Activated CD8-positive, alpha-beta memory T cell treated with anti-CD3 and anti-CD28 coated beads for 48 hours (primary cell): ENCODE measurements around the gene SH2D2A.

Experiments
- DNase-seq, 3 experiments: peaks; one replicate each; pipeline ENCODE4 v3.0.0-alpha.2; 2020; ENCODE audit warnings: low read depth in 2 of 3, low spot score in 2 of 3

The SH2D2A gene

GRCh38 chr1:156828400-156829124 is 11.9 kb upstream of the SH2D2A start:
- DNase-seq: no peak

- DNase-seq: no peak
These were observed 10.0 kb upstream of the SH2D2A start for GRCh38 chr1:156826630-156827029.

GRCh38 chr1:156823210-156823790 is 6.7 kb upstream of the SH2D2A start:
- DNase-seq: no peak

- no peak for DNase-seq
These were observed 6.0 kb upstream of the SH2D2A start for GRCh38 chr1:156822680-156823079.

GRCh38 chr1:156821801-156822200 is 5.2 kb upstream of the SH2D2A start:
- no peak for DNase-seq

GRCh38 chr1:156815961-156816422 is 656 bp downstream of the SH2D2A start:
- DNase-seq: no peak

GRCh38 chr1:156815307-156815826 is 1.3 kb downstream of the SH2D2A start:
- DNase-seq: no peak

GRCh38 chr1:156814571-156815260 is 1.9 kb downstream of the SH2D2A start:
- DNase-seq: no peak

GRCh38 chr1:156813750-156814570 is 2.7 kb downstream of the SH2D2A start:
- peak in 2 of 3 experiments; percentile 62 to 64 for DNase-seq

GRCh38 chr1:156813298-156813697 is 3.4 kb downstream of the SH2D2A start:
- no peak for DNase-seq

GRCh38 chr1:156812293-156812990 is 4.2 kb downstream of the SH2D2A start:
- DNase-seq: no peak

GRCh38 chr1:156811168-156811567 is 5.5 kb downstream of the SH2D2A start:
- no peak for DNase-seq

GRCh38 chr1:156809711-156810366 is 6.8 kb downstream of the SH2D2A start:
- no peak for DNase-seq

- no peak for DNase-seq
These were observed 7.4 kb downstream of the SH2D2A start for GRCh38 chr1:156809281-156809680.

- DNase-seq: no peak
These were observed 8.2 kb downstream of the SH2D2A start for GRCh38 chr1:156808186-156809030.

GRCh38 chr1:156807627-156808026 is 9.0 kb downstream of the SH2D2A start:
- DNase-seq: no peak

GRCh38 chr1:156806512-156807440 is 9.9 kb downstream of the SH2D2A start:
- DNase-seq: no peak
